ENCODE data around the gene SLC26A5. TPM values are rescaled to one million over a fixed set of nuclear protein-coding genes. Genes with fewer than 3 reads are reported as not detected.

The SLC26A5 gene
- total and polyA plus RNA-seq, 10 donors, result 0.02 to 0.88 (median 0.44) TPM; not detected in 1

- peaks cover 25 to 92% (median 69%) of the 10 kb centered on the region in 6 donors for H3K4me1 ChIP-seq
- no peak for DNase-seq
- WGBS, 5 donors, result 27 to 48% (median 36%) methylated on average over 2 of the region's 2 CpGs
- TF ChIP-seq CTCF (IDR thresholded peaks at IDR 0.05 in 8 of 11, conservative IDR thresholded peaks at IDR 0.05 in 3 of 11) (no peak), POLR2A (IDR thresholded peaks at IDR 0.05) (no peak), POLR2AphosphoS5 (IDR thresholded peaks at IDR 0.05) (no peak)
- intact Hi-C loops (cut with DNase I; ENCODE audit: low total_unique reads), result no loop called here
- H3K4me3 ChIP-seq, result peak overlapping the region in 7 of 8 donors; percentile 66 to 91 (median 76)
- H3K9me3 ChIP-seq, result no peaks in the 10 kb centered on the region
- H3K27me3 ChIP-seq (replicated peaks in 1 of 7), result no peaks in the 10 kb centered on the region
- peaks cover 0 to 34% (median 11%) of the 10 kb centered on the region in 6 donors for H3K36me3 ChIP-seq
- peak overlapping the region in 3 of 8 donors; percentile 45 to 92 (median 90) for H3K27ac ChIP-seq
Observed at GRCh38 chr7:103348959-103349358, 97.0 kb downstream of the SLC26A5 start.

DNA sequence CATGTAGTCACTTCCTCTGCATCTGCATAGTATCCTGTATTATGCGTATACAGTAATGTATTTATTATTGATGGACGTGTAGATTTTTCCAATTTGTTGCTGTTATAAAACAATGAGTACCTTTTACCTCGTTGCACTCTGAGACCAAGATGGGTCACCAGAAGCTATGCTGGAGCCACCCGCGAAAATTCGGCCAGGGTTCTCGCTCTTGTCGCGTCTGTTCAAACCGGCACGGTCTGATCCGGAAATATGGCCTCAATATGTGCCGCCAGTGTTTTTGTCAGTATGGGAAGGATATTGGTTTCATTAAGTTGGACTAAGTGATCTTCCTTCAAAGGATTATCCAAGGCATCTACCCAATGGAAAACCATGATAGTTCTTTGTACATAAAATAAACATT, 97.6 kb downstream of the SLC26A5 start:
- WGBS, 5 donors, result 7 to 24% (median 9%) methylated on average over 13 of the region's 13 CpGs
- Histone ChIP-seq H3K4me1 (peaks cover 29 to 92% (median 71%) of the 10 kb centered on the region in 6 donors), H3K27me3 (replicated peaks in 1 of 7) (no peaks in the 10 kb centered on the region), H3K27ac (peak overlapping the region in 7 of 8 donors; percentile 53 to 94 (median 90)), H3K9me3 (no peaks in the 10 kb centered on the region), H3K36me3 (peaks cover 0 to 29% (median 9%) of the 10 kb centered on the region in 6 donors), H3K4me3 (peak overlapping the region; percentile 66 to 91 (median 78))
- TF ChIP-seq CTCF (IDR thresholded peaks at IDR 0.05 in 8 of 11, conservative IDR thresholded peaks at IDR 0.05 in 3 of 11), result no peak
- TF ChIP-seq POLR2AphosphoS5 (IDR thresholded peaks at IDR 0.05), result no peak
- no peak for TF ChIP-seq POLR2A (IDR thresholded peaks at IDR 0.05)
- intact Hi-C loops (cut with DNase I; ENCODE audit: low total_unique reads), result no loop called here
- no peak for DNase-seq

DNA sequence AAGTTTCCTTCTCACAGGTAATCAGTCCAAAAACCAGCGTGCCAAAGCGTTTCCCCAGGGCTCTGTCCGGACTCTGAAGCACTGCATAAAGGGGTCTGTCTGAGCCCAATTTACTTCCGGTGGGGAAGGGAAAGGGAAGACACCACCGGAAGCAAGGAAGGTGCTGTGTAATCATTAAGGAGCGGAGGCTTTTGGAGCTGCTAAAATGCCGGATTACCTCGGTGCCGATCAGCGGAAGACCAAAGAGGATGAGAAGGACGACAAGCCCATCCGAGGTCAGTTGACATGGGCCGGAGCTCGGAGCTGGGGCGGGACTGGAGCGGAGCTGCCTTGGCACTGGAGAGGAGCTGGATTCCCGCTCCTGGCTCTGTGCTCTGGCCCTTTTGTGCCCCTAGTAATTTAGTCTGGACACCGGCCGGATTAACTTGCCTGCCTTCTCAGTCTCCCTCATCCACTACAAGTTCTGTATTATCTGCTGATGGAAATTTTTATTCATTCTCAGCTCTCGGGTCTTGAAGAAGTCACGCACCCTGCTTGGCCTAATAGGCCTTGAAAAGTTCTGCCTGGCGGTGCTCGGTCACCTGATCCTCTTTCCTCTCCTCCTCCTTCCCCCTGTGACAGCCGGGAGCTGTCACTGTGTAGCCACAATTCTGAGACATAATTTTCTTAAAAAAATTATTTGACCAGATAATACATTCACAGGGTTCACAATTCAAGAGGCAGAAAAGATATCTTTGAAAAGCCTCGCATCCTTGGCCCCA, 98.3 kb downstream of the SLC26A5 start, which contains the start of gene PSMC2:
TSS of gene PSMC2 (plus strand) at position 137 of the 761 bp plus-strand sequence. CDS start at position 206, 69 bp downstream.
- TF ChIP-seq POLR2A (IDR thresholded peaks at IDR 0.05) (peak in 1 of 3 donors; percentile 18), CTCF (IDR thresholded peaks at IDR 0.05 in 8 of 11, conservative IDR thresholded peaks at IDR 0.05 in 3 of 11) (no peak), POLR2AphosphoS5 (IDR thresholded peaks at IDR 0.05) (peak; percentile 80 to 87 (median 85))
- peak within 1 kb of the TSS; percentile 66 to 91 (median 78) for H3K4me3 ChIP-seq
- H3K36me3 ChIP-seq, result peaks cover 0 to 21% (median 3%) of the 10 kb centered on the region in 6 donors
- no peaks in the 10 kb centered on the region for H3K9me3 ChIP-seq
- DNase-seq, result peak; percentile 86
- intact Hi-C loops (cut with DNase I; ENCODE audit: low total_unique reads), result no loop called here
- H3K4me1 ChIP-seq, result peaks cover 37 to 93% (median 75%) of the 10 kb centered on the region in 6 donors
- no peaks in the 10 kb centered on the region for H3K27me3 ChIP-seq (replicated peaks in 1 of 7)
- WGBS, 5 donors, result 0 to 1% (median 1%) methylated on average over 25 of the region's 25 CpGs
- peak within 1 kb of the TSS; percentile 53 to 94 (median 90) for H3K27ac ChIP-seq

DNA sequence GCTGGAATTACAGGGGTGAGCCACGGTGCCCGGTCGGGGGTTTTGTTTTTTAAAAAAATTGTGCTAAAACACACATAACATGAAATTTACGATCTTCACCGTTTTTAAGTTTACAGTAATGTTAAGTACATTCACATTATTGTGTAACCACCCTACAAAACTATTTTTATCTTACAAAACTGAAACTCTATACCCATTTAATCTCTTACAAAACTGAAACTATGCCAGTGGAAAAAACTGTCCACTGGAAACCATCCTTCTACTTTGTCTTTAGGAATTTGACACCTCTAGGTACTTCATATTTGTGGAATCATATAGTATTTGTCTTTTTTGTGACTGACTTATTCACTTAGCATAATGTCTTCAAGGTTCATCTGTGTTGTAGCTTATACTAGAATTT, 99.6 kb downstream of the SLC26A5 start:
- no peak for DNase-seq
- Histone ChIP-seq H3K36me3 (peaks cover 0 to 21% (median 2%) of the 10 kb centered on the region in 6 donors), H3K9me3 (no peaks in the 10 kb centered on the region), H3K4me3 (no peak overlapping the region), H3K27me3 (replicated peaks in 1 of 7) (no peaks in the 10 kb centered on the region), H3K27ac (peak overlapping the region in 1 of 8 donors; percentile 11), H3K4me1 (peaks cover 37 to 94% (median 81%) of the 10 kb centered on the region in 6 donors)
- intact Hi-C loops (cut with DNase I; ENCODE audit: low total_unique reads), result no loop called here
- 85 to 92% (median 89%) methylated on average over 5 of the region's 5 CpGs for WGBS, 5 donors
- no peak for TF ChIP-seq POLR2AphosphoS5 (IDR thresholded peaks at IDR 0.05)
- TF ChIP-seq POLR2A (IDR thresholded peaks at IDR 0.05), result no peak
- TF ChIP-seq CTCF (IDR thresholded peaks at IDR 0.05 in 8 of 11, conservative IDR thresholded peaks at IDR 0.05 in 3 of 11), result no peak

All from spleen (tissue), 11 donors.